HepG2 (cell line): ENCODE measurements around the gene CCDC34. TPM values are rescaled to one million over a fixed set of nuclear protein-coding genes. Genes with fewer than 3 reads are reported as not detected.

Experiments
- ATAC-seq: fragments of 200-7000 bp; cut with Tn5 transposase; 3 replicates; pipeline ENCODE4 v1.9.1; 2020; ENCODE audit warnings: mild to moderate bottlenecking, moderate library complexity
- BruUV-seq: library from RNA; stranded (reverse); fragments of 400-500 nt; replicated peaks from 2 replicates; lab custom pipeline; 2021; lab: Mats Ljungman, UMichigan
- CTCF ChIA-PET: fragments of 300-600 bp; formaldehyde crosslinking; extraction: SDS; loops from one replicate; lab custom pipeline; 2021; ENCODE audit warnings: low total read pairs, inconsistent platforms, low intra/inter-chr PET ratio; lab: Yijun Ruan, JAX
- POLR2A ChIA-PET: fragments of 350-600 bp; sonication (Branson Sonifier 250); formaldehyde crosslinking; loops from one replicate; lab custom pipeline; 2020; ENCODE audit warnings: antibody characterized with exemption, inconsistent platforms; lab: Yijun Ruan, JAX
- DNase-seq: peaks from one replicate; pipeline ENCODE4 v3.0.0-alpha.2; 2015; ENCODE audit warnings: low spot score
- FAIRE-seq: peaks from 3 replicates; lab custom pipeline; 2011; peaks lifted over from hg19 to GRCh38; lab: Jason Lieb, UNC
- H2AFZ ChIP-seq: one replicate; pipeline ENCODE4 v1.6.1; 2011; ENCODE audit warnings: low read length, inconsistent platforms
- H3K27ac ChIP-seq: fragments of 300-600 bp; 3 replicates; pipeline ENCODE4 v1.8.0; 2011; ENCODE audit warnings: mixed run types, mild to moderate bottlenecking, mixed read lengths, low read length, inconsistent platforms; ENCODE audit not compliant: insufficient read depth; ENCODE audit errors: extremely low read length
- H3K27me3 ChIP-seq, 2 experiments: fragments of 200-600 bp in 1 of 2; 2 replicates in 1 of 2; 3 replicates in 1 of 2; pipeline versions ENCODE4 v1.6.0 to v1.8.0; 2011; ENCODE audit warnings: low read length in 2 of 2, mild to moderate bottlenecking in 2 of 2, moderate library complexity in 2 of 2, inconsistent platforms in 1 of 2; ENCODE audit not compliant: insufficient read depth in 2 of 2, control insufficient read depth in 1 of 2
- H3K36me3 ChIP-seq, 2 experiments: fragments of 200-600 bp in 1 of 2; replicated peaks in 1 of 2; 2 replicates in 1 of 2; 3 replicates in 1 of 2; pipeline versions ENCODE4 v1.5.1 to v1.8.0; 2011; ENCODE audit warnings: low read length in 2 of 2, inconsistent platforms in 1 of 2; ENCODE audit not compliant: insufficient read depth in 2 of 2, control insufficient read depth in 1 of 2
- H3K4me1 ChIP-seq: 2 replicates; pipeline ENCODE4 v1.5.1; 2012; ENCODE audit warnings: low read length, inconsistent platforms; ENCODE audit not compliant: insufficient read depth
- H3K4me2 ChIP-seq: 2 replicates; pipeline ENCODE4 v1.6.0; 2011; ENCODE audit warnings: low read depth, low read length, inconsistent platforms
- H3K4me3 ChIP-seq, 3 experiments: fragments of 200-600 bp in 1 of 3; sonication (generic), shearing (Covaris generic) in 1 of 3; replicated peaks in 1 of 3; 2 replicates each; pipeline ENCODE4 v1.5.1; 2011 to 2016; ENCODE audit warnings: low read length in 3 of 3, inconsistent platforms in 2 of 3, low read depth in 2 of 3, mild to moderate bottlenecking in 2 of 3, control low read depth in 1 of 3, mixed read lengths in 1 of 3; ENCODE audit not compliant: insufficient read depth in 1 of 3
- H3K79me2 ChIP-seq: one replicate; pipeline ENCODE4 v1.6.1; 2011; ENCODE audit warnings: low read length, inconsistent platforms; ENCODE audit not compliant: insufficient read depth
- H3K9ac ChIP-seq: 2 replicates; pipeline ENCODE4 v1.6.0; 2011; ENCODE audit warnings: mild to moderate bottlenecking, low read depth, low read length, inconsistent platforms; ENCODE audit not compliant: insufficient read depth
- H3K9me3 ChIP-seq: 2 replicates; pipeline ENCODE4 v1.5.1; 2012; ENCODE audit warnings: mild to moderate bottlenecking, low read length
- H4K20me1 ChIP-seq: 2 replicates; pipeline ENCODE4 v1.6.0; 2011; ENCODE audit warnings: inconsistent platforms, mild to moderate bottlenecking, low read length, moderate library complexity; ENCODE audit not compliant: insufficient read depth
- AHDC1 ChIP-seq: sonication (generic); formaldehyde crosslinking; IDR thresholded peaks from 2 replicates; pipeline ENCODE4 v1.5.1; 2020; ENCODE audit warnings: mild to moderate bottlenecking, missing genetic modification reagents, borderline replicate concordance
- DNMT3B ChIP-seq: conservative IDR thresholded peaks from 2 replicates; pipeline ENCODE4 v1.6.1; 2016; ENCODE audit warnings: missing biosample characterization, control low read depth
- ETV6 ChIP-seq: sonication (generic); formaldehyde crosslinking; conservative IDR thresholded peaks from 2 replicates; pipeline ENCODE4 v1.4.0; 2020; ENCODE audit warnings: missing genetic modification reagents
- FOXA3 ChIP-seq: IDR thresholded peaks from 2 replicates; pipeline ENCODE4 v1.6.1; 2016; ENCODE audit warnings: missing genetic modification reagents, missing compliant biosample characterization
- GTF2F1 ChIP-seq: fragments of 150-350 bp; IDR thresholded peaks from 2 replicates; pipeline ENCODE4 v1.6.1; 2014; ENCODE audit warnings: low read length
- KAT8 ChIP-seq: IDR thresholded peaks from 2 replicates; pipeline ENCODE4 v1.6.1; 2016; ENCODE audit warnings: missing genetic modification reagents, missing compliant biosample characterization
- MXI1 ChIP-seq: IDR thresholded peaks from 3 replicates; pipeline ENCODE4 v1.6.1; 2012; ENCODE audit warnings: low read depth, low read length, inconsistent platforms, borderline replicate concordance
- SMC3 ChIP-seq: IDR thresholded peaks from 2 replicates; pipeline ENCODE4 v1.6.1; 2011; ENCODE audit warnings: low read length, improper control_type of control experiment
- STAG1 ChIP-seq: sonication (generic); formaldehyde crosslinking; IDR thresholded peaks from 2 replicates; pipeline ENCODE4 v1.4.0; 2020; ENCODE audit warnings: missing genetic modification reagents
- ZBTB7A ChIP-seq: sonication (generic); formaldehyde crosslinking; IDR thresholded peaks from 2 replicates; pipeline ENCODE4 v1.8.0; 2022; ENCODE audit warnings: mild to moderate bottlenecking, missing genetic modification reagents
- ZKSCAN8 ChIP-seq: IDR thresholded peaks from 2 replicates; pipeline ENCODE4 v1.6.1; 2016; ENCODE audit warnings: borderline replicate concordance, missing genetic modification reagents, missing compliant biosample characterization
- WGBS: methylation state at CpG from one replicate; pipeline ENCODE4 v1.1.6; 2017; ENCODE audit warnings: low lambda C conversion rate; 5-methylcytosine and 5-hydroxymethylcytosine counted together
- in situ Hi-C: cut with HindIII; loops from 2 replicates; pipeline ENCODE4 v1.10.0; 2017; ENCODE audit warnings: low pct_unique_long_range_greater_than_20kb; ENCODE audit not compliant: extremely low pct_ligation_motif_present
- intact Hi-C: fragments of 100-400 bp; cut with micrococcal nuclease; formaldehyde crosslinking; loops from one replicate; pipeline ENCODE4 v1.10.0; 2022; ENCODE audit not compliant: unreplicated experiment
- polyA plus RNA-seq, 8 experiments: library from polyadenylated mRNA; depleted of rRNA in 3 of 8; stranded (reverse) in 7 of 8; unstranded in 1 of 8; fragments of >200 nt; fragmentation: Illumina TruSeq in 4 of 8; extraction: Trizol in 4 of 8; gene quantifications; 2 replicates each; pipeline versions ENCODE4 v1.2.1 to v1.2.3, GENCODE V29; 2011 to 2016; ENCODE audit warnings: low read depth in 4 of 8, missing spikeins in 1 of 8, mixed read lengths in 1 of 8; ENCODE audit not compliant: insufficient read depth in 1 of 8
- total RNA-seq, 5 experiments: library from RNA; depleted of rRNA; stranded (reverse); fragments of >200 nt; fragmentation: Illumina TruSeq; extraction: Trizol; gene quantifications; 2 replicates each; pipeline ENCODE4 v1.2.3, GENCODE V29; 2016; ENCODE audit warnings: low read depth in 1 of 5
- TF ChIP-seq, protein P1 (sequence below), 2 experiments: sonication (generic) in 1 of 2; formaldehyde crosslinking in 1 of 2; IDR thresholded peaks; 2 replicates each; pipeline versions ENCODE4 v1.6.1 to v1.9.0; 2014 to 2022; ENCODE audit warnings: antibody characterized with exemption in 1 of 2, borderline replicate concordance in 1 of 2, inconsistent platforms in 1 of 2, low read depth in 1 of 2, missing genetic modification reagents in 1 of 2

Gene CCDC34
- total and polyA plus RNA-seq, 2 of the 13 experiments (the other 11 are each of a cell fraction or from before 2014, with no cell fraction given) = 7.6 to 34.3 TPM

DNA sequence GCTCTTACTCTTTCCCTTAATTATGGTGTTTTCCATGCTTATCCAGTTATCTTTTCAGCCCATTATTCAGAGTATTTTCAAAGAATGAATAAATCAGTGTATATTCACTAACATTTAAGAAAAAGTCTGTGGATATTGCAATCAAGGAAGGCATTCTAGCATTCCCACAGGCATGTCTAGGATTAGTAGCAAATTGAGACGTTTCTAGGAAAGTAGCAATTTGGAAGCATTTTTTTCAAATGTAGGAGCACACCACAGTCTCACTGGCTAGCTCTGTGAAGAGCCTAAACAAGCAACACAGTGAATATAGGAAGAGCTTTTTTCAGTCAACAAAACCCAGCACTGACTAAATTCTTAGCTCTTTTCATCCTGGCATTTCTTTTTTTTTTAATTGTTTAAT lies 65.4 kb downstream of the CCDC34 start (continued):
- TF ChIP-seq, protein P1, sequence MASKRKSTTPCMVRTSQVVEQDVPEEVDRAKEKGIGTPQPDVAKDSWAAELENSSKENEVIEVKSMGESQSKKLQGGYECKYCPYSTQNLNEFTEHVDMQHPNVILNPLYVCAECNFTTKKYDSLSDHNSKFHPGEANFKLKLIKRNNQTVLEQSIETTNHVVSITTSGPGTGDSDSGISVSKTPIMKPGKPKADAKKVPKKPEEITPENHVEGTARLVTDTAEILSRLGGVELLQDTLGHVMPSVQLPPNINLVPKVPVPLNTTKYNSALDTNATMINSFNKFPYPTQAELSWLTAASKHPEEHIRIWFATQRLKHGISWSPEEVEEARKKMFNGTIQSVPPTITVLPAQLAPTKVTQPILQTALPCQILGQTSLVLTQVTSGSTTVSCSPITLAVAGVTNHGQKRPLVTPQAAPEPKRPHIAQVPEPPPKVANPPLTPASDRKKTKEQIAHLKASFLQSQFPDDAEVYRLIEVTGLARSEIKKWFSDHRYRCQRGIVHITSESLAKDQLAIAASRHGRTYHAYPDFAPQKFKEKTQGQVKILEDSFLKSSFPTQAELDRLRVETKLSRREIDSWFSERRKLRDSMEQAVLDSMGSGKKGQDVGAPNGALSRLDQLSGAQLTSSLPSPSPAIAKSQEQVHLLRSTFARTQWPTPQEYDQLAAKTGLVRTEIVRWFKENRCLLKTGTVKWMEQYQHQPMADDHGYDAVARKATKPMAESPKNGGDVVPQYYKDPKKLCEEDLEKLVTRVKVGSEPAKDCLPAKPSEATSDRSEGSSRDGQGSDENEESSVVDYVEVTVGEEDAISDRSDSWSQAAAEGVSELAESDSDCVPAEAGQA (IDR thresholded peaks at IDR 0.05; ENCODE audit: low read depth) = no peak
- TF ChIP-seq, protein P1 (CRISPR knock-in tag; IDR thresholded peaks at IDR 0.05; ENCODE audit: borderline replicate concordance) = no peak

DNA sequence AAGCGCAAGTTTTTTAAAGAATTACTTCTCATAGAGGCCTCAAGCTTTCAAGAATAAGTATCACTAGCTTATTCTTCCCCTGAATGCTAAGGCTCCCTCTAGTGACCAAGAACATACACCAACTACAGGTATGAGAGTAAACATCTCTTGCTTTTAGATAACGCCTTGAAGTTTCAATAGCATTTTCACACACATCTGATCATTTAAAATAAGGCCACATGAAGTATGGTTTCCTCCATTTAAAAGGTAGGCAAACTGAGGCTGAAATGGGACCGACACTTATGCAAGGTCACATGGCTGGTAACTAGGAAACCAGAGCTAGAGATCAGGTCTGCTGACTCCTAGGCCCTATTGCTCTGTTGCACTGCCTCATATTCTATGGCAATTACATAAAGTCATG lies 66.5 kb downstream of the CCDC34 start:
- no peak overlapping the region for H3K27ac ChIP-seq
- ChIA-PET POLR2A (interaction anchor here (0.8 to 1.9 kb wide), 5 partner anchors 38 to 177 kb away, joined by 3 to 8 read pairs (median 3); partner anchors contain the start of gene LGR4), CTCF (interaction anchor here (0.7 to 1.0 kb wide), 2 partner anchors 91 to 113 kb away, joined by 3 to 4 read pairs; no protein-coding TSS in a partner anchor)
- H3K79me2 ChIP-seq = no peaks in the 10 kb centered on the region
- no peaks in the 10 kb centered on the region for H4K20me1 ChIP-seq
- no peak overlapping the region for H2AFZ ChIP-seq
- H3K27me3 ChIP-seq = no peaks in the 10 kb centered on the region
- no peaks in the 10 kb centered on the region for H3K36me3 ChIP-seq
- ATAC-seq (peak; percentile 74), DNase-seq (peak; percentile 44), FAIRE-seq (peak; percentile 49)
- WGBS = 12% methylated on average over 3 of the region's 3 CpGs
- in situ Hi-C loops = no loop called here
- BruUV-seq = no TSS peak
- H3K4me2 ChIP-seq = no peak overlapping the region
- H3K4me1 ChIP-seq = peaks cover 51% of the 10 kb centered on the region
- H3K9me3 ChIP-seq = peaks cover 4% of the 10 kb centered on the region; the same call in 1 of the 2 replicates
- no peak overlapping the region for H3K9ac ChIP-seq
- no peak overlapping the region for H3K4me3 ChIP-seq
- intact Hi-C loops = loop anchor here (1.0 to 5.0 kb wide), 4 partner anchors 62 to 176 kb away; partner anchors contain the start of gene LGR4
- TF ChIP-seq MXI1 (no peak), ETV6 (CRISPR knock-in tag) (no peak), ZKSCAN8 (CRISPR knock-in tag) (no peak), SMC3 (peak; percentile 54), ZBTB7A (no peak), KAT8 (CRISPR knock-in tag) (0 out of 2 replicates have a peak, but pooled peaks have one; percentile 23), AHDC1 (CRISPR knock-in tag) (no peak), STAG1 (CRISPR knock-in tag) (peak; percentile 79), DNMT3B (no peak), GTF2F1 (no peak), FOXA3 (peak; percentile 70)
